Keratinocyte (primary cell): ENCODE results near the gene E2F8.

ENCODE experiments used
- EZH2 ChIP-seq: IDR thresholded peaks from one replicate; pipeline ENCODE4 v1.6.1; 2012; ENCODE audit warnings: inconsistent platforms, mild to moderate bottlenecking, low read length, moderate library complexity
- TF ChIP-seq, protein P1 (sequence below), 3 experiments: IDR thresholded peaks in 1 of 3; conservative IDR thresholded peaks in 1 of 3; optimal IDR thresholded peaks in 1 of 3; 2 replicates in 2 of 3; 3 replicates in 1 of 3; pipeline versions ENCODE3 to v1.5.1; 2011; ENCODE audit warnings: low read length in 3 of 3, mild to moderate bottlenecking in 3 of 3, moderate library complexity in 2 of 3, control low read depth in 1 of 3, inconsistent platforms in 1 of 3; ENCODE audit not compliant: insufficient read depth in 2 of 3; ENCODE audit errors: extremely low read depth in 1 of 3

DNA sequence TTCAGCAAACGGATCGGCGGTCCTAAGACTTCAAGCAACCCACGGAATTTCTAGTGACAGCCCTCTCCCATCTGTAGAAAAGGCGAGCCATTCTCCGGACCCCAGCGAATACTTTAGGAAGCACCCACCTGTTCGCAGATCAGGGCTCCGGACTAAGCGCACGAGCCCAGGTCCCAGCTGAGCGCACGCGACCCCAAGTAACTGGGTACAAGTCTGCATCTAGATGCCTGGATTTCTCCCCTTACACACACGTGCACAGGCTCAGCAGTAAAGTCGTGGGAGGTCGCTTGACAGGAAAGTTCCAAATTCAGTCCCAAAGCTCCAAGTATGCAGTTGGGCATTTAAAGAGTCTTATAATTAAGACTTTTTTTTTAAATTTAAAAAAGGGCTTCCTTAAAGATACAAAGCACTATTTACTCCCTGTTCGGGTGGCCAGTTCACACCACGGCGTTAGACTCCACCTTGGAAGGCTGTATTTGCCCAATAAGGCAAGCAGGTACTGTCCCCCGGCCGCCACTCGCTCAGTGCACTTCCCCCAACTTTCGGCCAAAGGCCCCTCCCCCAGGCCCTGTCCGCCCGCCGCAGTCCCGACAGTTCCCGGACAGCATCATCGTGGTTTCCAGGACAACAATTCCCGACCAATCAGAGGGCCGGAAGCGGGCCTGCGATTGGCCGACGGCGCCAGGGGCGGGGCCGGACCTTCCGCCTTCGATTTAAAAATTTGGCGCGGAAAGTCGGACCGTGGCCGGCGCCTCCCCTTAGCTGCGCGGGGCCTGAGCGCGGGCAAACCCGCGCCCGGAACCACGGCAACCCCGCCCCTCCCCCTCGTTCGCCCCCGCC is at the start of gene E2F8:
- TF ChIP-seq, protein P1, sequence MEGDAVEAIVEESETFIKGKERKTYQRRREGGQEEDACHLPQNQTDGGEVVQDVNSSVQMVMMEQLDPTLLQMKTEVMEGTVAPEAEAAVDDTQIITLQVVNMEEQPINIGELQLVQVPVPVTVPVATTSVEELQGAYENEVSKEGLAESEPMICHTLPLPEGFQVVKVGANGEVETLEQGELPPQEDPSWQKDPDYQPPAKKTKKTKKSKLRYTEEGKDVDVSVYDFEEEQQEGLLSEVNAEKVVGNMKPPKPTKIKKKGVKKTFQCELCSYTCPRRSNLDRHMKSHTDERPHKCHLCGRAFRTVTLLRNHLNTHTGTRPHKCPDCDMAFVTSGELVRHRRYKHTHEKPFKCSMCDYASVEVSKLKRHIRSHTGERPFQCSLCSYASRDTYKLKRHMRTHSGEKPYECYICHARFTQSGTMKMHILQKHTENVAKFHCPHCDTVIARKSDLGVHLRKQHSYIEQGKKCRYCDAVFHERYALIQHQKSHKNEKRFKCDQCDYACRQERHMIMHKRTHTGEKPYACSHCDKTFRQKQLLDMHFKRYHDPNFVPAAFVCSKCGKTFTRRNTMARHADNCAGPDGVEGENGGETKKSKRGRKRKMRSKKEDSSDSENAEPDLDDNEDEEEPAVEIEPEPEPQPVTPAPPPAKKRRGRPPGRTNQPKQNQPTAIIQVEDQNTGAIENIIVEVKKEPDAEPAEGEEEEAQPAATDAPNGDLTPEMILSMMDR (optimal IDR thresholded peaks at IDR 0.05 in 1 of 3, IDR thresholded peaks at IDR 0.05 in 1 of 3, conservative IDR thresholded peaks at IDR 0.05 in 1 of 3; ENCODE audit: extremely low read depth in 1 of 3, insufficient read depth in 2 of 3, low read length in 3 of 3), result no peak
- TF ChIP-seq EZH2, result no peak
